LoVo (cell line): ENCODE measurements around the gene ZFP3.
"Not testable (repeated sequence)": the region's sequence is repeated elsewhere in the genome, so short reads cannot be mapped to it uniquely, and the experiment has no call there.

ENCODE experiments used
- DNase-seq: peaks from one replicate; pipeline ENCODE4 v3.0.0-alpha.2; 2016; ENCODE audit warnings: low spot score

ZFP3 gene

GRCh38 chr17:5124896-5125295 lies 46.6 kb downstream of the ZFP3 start:
- not testable (repeated sequence) for DNase-seq

- no peak for DNase-seq
These were observed 48.6 kb downstream of the ZFP3 start for GRCh38 chr17:5126719-5127488.

- DNase-seq: no peak
These were observed 49.6 kb downstream of the ZFP3 start for GRCh38 chr17:5127910-5128309.

DNA sequence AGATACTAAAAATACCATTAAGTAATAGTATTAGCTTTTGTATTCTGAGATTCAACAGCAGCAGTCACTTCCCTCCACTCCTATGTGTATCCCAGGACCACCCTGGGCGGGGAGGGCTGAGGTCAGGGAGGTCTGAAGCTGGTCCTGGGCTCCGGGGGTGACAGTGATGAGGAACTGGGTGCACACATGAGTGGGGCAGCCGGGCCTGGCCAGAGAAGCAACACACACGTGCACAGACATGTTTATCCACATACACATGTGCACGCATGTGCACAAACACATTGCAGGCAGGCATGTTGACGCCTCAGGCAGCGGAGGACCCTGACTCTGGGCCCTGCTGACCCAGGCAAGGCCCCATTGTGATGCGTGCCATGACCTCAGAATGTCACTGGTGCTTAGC lies 50.1 kb downstream of the ZFP3 start:
- not testable (repeated sequence) for DNase-seq

DNA sequence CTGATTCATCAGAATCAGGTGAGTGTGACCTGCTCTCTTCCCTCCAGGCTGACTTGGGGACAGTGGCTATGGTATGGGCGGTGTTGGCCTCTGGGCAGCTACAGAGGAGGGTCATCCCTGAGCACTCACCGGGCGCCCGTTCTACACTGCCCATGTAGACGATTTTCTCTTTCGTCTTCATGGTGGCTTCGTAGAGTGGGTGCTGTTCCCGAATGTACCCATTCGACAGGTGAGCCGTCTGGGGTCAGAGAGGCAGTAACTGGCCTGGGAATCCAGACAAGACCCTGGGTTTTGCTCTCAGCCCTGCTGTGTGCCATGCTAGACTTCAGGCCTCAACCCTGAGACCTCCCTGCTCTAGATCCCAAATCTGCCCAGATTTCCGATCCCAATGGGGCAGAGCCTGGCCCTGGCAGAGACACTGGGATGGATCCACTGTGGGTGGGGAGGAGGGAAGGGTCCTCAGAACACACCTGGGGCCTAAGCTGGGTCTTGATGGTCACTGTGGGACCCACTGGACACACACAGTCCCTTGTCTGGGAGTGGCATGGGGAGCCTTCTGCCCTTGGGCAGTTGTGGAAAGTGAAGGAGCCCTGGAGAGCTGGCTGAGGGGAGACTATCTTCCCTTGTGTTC lies 50.8 kb downstream of the ZFP3 start:
- DNase-seq: no peak

DNA sequence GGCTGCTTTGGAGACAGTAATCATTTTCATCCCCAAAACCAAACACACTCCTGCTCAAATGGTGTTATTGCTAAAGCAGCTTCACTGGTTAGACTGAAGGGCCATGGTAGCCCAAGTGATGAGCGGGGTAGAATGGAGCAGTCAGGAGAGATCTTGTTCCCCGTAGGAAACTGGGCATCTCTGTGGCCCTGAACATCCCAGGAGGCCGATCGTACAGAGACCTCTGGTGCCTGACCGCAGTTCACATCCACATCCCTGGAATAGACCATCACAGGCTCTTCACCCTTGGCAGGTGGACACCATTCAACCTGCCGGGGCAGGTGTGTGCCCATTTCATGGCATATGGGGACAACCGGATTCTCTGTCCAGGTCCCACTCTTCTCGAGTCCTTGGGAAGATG lies 51.5 kb downstream of the ZFP3 start:
- DNase-seq: not testable (repeated sequence)

- not testable (repeated sequence) for DNase-seq
These were observed 52.0 kb downstream of the ZFP3 start for GRCh38 chr17:5130261-5130660.

GRCh38 chr17:5130687-5131086 lies 52.4 kb downstream of the ZFP3 start:
- DNase-seq: not testable (repeated sequence)

DNA sequence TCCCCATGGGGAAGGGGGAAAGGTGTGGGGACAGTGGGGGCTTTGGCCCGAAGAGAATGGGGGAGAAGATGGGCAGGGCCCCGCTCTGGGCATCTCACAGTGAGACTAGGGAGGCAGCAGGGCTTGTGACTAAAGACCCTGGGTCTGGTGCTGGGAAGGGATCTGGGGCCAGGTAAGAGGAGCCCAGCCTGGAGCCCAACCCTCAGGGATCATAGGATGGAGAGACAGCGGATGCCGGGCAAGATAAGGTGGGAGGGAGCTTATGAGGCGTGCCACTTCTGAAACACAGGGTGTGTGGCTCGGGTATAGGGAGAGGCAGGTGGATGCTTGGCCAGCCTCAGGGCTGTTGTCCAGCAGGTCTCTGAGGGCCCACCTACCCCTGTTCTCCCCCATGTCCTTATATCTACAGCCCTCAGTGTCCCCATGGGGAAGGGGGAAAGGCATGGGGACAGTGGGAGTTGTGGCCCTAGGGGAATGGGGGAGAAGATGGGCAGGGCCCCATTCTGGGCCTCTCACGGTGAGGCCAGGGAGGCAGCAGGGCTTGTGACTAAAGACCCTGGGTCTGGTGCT lies 53.0 kb downstream of the ZFP3 start:
- no peak for DNase-seq

DNA sequence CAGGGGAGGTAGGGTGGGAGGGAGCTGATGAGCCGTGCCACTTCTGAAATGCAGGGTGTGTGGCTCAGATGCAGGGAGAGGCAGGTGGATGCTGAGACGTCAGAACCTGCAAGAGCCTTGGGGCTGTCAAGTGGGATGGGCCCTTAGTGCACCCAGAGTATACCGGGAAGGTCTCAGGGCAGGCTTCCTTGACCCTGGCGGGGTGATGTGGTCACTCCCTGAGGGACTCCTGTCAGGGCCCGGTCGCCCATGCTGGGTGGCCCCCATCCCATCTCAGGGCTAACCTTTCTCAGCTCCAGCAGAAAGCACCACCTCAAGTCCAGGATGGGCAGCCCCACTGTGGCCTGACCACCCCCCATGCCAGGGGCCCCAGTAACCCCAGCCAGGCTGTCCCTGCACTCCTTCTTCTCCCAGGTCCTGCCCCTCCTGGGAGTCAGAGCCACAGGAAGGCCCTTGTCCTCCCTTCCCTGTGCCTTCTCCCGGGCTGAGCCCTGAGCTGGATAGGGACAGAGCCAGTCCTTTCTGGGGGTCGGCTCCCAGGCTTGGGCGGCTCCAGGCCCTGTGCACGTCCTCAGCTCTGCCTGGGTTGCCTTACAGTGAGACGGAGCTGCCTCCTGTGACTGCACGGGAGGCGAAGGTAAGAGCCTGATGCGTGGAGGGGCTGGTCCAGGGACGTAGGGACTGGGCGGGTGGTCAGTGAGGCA lies 53.7 kb downstream of the ZFP3 start:
- DNase-seq: not testable (repeated sequence)

DNA sequence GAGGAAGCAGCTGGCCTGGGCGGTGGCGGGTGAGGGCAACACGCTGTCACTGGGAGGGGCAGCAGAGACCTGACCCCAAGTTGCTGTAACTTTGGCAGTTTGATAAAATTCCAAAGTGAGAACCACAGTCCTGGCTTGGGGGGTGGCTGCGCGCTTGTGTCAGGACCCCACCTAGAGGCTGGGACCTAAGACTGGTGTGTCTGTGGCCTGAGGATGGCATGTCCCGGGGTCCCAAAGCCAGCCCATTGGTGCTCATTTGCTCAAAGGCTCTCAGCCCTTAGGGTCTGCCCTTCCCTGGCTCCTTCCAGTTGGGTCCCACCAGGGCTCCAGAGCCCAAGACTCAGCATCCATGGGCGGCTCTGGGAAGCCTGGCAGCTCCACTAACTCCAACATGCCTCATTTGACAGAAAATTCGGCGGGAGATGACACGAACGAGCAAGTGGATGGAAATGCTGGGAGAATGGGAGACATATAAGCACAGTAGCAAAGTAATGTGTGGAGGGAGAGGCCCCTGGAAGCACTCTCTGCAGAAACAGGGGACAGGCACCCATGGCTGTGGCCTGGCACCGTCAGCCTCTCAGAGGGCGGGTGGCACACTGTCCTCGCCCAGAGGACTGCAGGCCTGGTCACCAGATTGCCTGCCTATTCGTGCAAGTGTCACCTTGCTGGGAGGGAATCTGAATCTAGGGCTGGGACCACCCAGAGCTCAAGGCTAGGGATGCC lies 54.4 kb downstream of the ZFP3 start:
- DNase-seq: not testable (repeated sequence)

DNA sequence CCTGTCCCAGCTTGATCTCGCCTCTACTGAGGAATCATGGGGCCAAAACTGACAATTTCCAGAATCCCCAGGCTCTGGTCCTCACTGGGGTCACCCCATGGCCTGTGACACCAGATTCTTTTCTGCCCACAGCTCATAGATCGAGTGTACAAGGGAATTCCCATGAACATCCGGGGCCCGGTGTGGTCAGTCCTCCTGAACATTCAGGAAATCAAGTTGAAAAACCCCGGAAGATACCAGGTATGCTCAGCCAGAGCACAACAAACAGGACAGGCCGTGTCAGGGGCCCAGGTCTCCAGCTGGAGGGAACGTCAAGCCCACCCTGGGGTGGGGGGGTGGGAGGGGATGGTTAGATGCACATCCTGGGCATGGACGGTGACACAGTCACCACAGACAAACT lies 55.0 kb downstream of the ZFP3 start:
- no peak for DNase-seq

- not testable (repeated sequence) for DNase-seq
These were observed 55.7 kb downstream of the ZFP3 start for GRCh38 chr17:5133961-5134360.

- DNase-seq: not testable (repeated sequence)
These were observed 56.3 kb downstream of the ZFP3 start for GRCh38 chr17:5134571-5134970.

DNA sequence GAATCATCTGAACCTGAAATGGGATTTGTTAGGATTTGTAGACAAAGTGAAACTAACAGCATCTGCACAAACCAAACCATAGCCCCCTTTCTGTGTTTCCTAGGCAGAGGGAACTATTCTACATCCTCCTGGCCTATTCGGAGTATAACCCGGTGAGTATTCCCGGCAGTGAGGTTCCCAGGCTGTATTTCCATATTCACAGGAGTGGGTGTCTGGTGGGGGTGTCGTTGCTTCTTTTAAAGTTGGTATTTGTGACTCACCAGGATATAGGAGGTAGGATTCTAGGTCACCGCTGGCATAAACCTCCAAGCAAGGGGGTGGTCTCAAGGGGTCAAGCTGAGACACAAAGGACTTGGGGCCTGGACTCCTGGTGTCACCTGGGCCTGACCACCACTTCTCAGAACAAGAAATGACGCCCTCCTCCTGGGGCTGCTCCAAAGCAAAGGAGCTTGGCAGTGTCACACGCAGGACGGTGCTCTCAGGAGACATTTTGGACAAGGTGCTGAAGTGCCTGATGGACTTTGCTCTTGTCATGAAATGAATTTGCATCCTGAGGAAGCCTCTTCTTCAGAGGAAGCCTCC lies 57.0 kb downstream of the ZFP3 start:
- not testable (repeated sequence) for DNase-seq

DNA sequence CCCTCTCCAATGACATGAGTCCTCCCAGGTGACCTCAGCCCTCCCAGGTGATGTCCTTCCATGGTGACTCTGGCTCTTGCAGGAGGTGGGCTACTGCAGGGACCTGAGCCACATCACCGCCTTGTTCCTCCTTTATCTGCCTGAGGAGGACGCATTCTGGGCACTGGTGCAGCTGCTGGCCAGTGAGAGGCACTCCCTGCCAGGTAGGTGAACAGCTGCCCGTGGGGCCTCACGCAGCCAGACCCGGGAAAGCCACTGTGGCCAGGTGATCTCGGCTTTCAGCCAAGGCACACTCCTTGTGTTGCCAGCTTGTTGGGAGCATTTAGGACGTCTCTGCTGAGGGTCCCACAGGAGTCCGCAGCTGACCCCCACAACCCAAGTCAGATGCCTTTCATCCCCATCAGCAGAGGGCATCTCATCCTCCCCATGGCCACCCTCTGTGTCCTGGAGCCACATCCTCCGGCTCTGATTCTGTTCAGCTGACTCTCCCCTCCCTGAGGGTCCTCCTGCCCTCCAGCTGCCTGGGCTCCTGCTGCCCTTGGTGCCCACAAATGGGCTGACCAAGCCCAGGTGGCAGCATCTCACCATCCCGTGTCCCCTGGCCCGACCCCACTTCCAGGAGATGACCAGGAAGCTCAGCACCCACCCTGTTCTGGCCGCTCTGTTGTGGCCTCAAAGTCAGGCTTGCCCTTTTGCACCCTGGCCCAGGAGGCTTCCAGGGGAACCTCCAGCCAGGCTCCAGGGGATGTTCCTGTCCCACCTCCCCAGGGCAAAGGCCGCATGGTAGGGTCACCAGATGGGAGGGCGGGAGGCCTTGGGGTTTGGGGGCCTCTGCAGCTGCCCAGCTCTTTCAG lies 57.7 kb downstream of the ZFP3 start:
- DNase-seq: no peak

DNA sequence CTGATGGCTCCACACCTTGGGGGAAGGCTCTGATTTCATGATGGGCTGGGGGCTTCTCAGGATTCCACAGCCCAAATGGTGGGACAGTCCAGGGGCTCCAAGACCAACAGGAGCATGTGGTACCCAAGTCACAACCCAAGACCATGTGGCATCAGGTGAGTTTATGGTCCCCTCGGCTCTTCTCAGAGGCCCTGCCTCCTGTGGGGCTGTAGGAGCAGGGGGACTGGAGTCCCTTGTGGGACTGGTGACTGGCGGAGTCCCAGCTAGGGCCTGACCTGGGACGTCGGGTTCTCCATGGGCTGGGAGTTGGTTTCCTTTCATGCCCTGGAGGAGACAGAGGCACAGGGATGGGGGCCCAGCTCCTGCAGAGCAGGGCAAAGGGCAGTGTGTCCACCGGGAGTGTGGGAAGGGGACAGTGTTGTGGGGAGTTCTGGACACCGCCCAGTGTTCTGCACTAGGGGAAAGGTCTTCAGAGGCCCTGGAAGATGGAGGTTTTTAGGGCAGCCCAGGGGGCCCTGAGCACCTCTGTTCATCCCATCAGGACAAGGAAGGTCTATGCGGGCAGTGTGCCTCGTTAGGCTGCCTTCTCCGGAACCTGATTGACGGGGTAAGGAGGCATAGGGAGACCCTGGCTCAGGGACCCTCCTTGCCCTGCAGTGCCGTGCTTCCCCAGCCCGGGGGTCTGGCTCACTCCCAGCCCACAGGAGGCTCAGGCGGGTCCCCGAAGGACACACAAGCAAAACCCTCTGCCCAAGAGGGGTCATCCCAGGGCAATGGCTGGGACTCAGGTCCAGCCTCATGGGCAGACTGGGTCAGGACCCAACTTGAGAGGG lies 58.5 kb downstream of the ZFP3 start:
- DNase-seq: not testable (repeated sequence)

DNA sequence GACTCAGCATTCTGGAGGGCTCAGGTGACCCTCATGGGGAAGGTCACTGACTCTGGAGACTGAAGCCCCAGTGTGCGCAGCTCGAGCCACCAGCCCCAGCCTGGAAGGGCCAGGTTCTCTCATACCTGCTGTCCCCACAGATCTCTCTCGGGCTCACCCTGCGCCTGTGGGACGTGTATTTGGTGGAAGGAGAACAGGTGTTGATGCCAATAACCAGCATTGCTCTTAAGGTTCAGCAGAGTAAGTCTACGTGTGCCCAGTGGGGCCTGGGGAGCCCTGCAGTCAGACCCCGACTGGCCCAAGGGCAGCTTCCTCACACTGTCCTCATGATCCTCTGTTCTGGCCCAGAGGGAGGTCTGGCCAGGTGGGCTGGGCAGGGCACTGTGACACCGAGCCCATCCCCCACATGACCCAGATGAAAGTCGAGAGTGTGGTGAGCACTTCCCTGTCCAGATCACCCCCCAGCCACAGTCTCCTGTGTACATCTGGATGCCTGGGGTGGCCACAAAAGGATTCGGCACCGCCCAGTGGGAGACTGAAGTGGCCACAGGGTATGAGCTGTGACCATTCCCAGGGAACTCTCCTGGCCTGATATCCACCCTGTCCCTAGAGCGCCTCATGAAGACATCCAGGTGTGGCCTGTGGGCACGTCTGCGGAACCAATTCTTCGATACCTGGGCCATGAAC lies 59.4 kb downstream of the ZFP3 start:
- not testable (repeated sequence) for DNase-seq

DNA sequence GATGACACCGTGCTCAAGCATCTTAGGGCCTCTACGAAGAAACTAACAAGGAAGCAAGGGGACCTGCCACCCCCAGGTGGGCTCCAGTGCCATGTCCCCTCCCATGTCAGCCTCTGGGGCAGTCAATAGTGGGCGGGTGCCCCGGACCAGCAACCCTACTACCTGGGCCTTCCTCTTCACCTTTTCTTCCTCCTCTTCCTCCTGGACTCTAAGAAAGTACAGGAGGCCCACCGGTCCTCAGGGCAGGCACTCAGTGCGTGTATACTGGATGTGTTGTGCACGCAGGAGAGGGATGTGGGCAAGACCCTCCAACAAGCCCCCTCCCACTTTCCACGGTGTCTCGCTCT lies 59.9 kb downstream of the ZFP3 start:
- DNase-seq: not testable (repeated sequence)
